WTC11 (cell line): Measurements from ENCODE around the gene ARHGEF28.

ENCODE experiments used
- CREM ChIP-seq: sonication (generic); formaldehyde crosslinking; IDR thresholded peaks from 2 replicates; pipeline ENCODE4 v1.8.1; 2022; ENCODE audit warnings: mild to moderate bottlenecking, missing genetic modification reagents, moderate library complexity
- CTCF ChIP-seq: fragments of 200-600 bp; IDR thresholded peaks from 2 replicates; pipeline ENCODE4 v1.8.0; 2022; ENCODE audit warnings: antibody characterized with exemption
- FOXJ3 ChIP-seq: sonication (generic); formaldehyde crosslinking; IDR thresholded peaks from 2 replicates; pipeline ENCODE4 v1.9.0; 2021; ENCODE audit warnings: missing genetic modification reagents, mild to moderate bottlenecking, borderline replicate concordance
- ZBTB21 ChIP-seq: sonication (generic); formaldehyde crosslinking; IDR thresholded peaks from 2 replicates; pipeline ENCODE4 v1.8.1; 2023; ENCODE audit warnings: mild to moderate bottlenecking, missing genetic modification reagents, borderline replicate concordance

DNA sequence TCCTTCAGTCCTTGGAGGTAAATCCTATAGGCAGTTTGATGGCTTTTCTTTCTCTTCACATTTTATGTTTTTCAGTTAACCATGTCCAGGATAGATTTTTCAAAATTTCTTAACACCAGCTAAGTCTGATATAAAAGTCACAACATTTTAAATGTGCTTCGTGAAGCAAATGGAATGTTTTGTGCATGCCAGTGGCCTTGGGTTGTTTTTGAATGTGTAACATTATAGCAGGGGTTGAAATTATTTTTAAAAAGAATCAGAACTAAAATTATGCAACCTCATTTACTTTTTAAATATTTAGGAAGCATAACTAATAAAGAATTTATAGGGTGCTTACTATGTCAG, 201.1 kb downstream of the ARHGEF28 start:
- TF ChIP-seq CREM (CRISPR knock-in tag), result no peak
- TF ChIP-seq CTCF, result no peak
- no peak for TF ChIP-seq ZBTB21 (CRISPR knock-in tag)
- no peak for TF ChIP-seq FOXJ3 (CRISPR knock-in tag)
